Mammary epithelial cell (primary cell): ENCODE results near the gene DAB2.

Experiments
- EZH2 ChIP-seq: IDR thresholded peaks from 2 replicates; pipeline ENCODE4 v1.6.1; 2012; ENCODE audit warnings: low read length, inconsistent platforms, borderline replicate concordance
- TF ChIP-seq, protein P1 (sequence below), 2 donors: IDR thresholded peaks in 1 of 2; conservative IDR thresholded peaks in 1 of 2; 2 replicates each; pipeline ENCODE4 v1.5.1; 2011 to 2012; ENCODE audit warnings: inconsistent platforms in 2 of 2, low read length in 2 of 2, mild to moderate bottlenecking in 2 of 2, control low read depth in 1 of 2, low read depth in 1 of 2; ENCODE audit not compliant: insufficient read depth in 1 of 2; ENCODE audit errors: extremely low read depth in 1 of 2

DNA sequence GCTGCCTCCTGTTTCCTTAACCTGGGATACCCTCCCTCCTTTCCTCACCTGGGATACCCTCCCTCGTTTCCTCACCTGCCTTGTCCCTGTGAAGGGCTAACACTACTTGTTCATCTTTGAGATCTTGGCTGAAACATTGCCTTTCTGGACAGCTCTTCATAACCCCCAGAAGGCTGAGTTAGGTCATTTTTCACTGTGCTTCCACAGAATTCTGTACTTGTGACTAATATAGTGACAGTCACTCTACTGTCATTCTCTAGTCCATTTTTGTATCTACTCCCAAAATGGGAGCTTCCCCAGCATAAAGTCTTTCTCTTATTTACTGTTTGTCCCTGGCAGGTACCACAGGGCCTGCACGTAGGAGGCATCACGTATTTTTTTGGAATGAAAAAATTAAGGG is 21.5 kb upstream of the DAB2 start:
- TF ChIP-seq, protein P1, sequence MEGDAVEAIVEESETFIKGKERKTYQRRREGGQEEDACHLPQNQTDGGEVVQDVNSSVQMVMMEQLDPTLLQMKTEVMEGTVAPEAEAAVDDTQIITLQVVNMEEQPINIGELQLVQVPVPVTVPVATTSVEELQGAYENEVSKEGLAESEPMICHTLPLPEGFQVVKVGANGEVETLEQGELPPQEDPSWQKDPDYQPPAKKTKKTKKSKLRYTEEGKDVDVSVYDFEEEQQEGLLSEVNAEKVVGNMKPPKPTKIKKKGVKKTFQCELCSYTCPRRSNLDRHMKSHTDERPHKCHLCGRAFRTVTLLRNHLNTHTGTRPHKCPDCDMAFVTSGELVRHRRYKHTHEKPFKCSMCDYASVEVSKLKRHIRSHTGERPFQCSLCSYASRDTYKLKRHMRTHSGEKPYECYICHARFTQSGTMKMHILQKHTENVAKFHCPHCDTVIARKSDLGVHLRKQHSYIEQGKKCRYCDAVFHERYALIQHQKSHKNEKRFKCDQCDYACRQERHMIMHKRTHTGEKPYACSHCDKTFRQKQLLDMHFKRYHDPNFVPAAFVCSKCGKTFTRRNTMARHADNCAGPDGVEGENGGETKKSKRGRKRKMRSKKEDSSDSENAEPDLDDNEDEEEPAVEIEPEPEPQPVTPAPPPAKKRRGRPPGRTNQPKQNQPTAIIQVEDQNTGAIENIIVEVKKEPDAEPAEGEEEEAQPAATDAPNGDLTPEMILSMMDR (conservative IDR thresholded peaks at IDR 0.05 in 1 of 2, IDR thresholded peaks at IDR 0.05 in 1 of 2; ENCODE audit: extremely low read depth in 1 of 2, insufficient read depth in 1 of 2, low read depth in 1 of 2, low read length in 2 of 2): no peak
- TF ChIP-seq EZH2: no peak
